DMS 273 treated with DMSO at 0.1 percent for 48 hours (cell line): Measurements from ENCODE around the gene DUOX1.

Source experiments
- DNase-seq: peaks from one replicate; lab custom pipeline; 2025; lab: John Stamatoyannopoulos, UW

DUOX1 gene

GRCh38 chr15:45143946-45144345, 14.2 kb downstream of the DUOX1 start:
- no peak for DNase-seq

- no peak for DNase-seq
Measured at GRCh38 chr15:45144775-45145174, 15.0 kb downstream of the DUOX1 start.

- DNase-seq, result no peak
Measured at GRCh38 chr15:45146405-45146804, 16.6 kb downstream of the DUOX1 start.

GRCh38 chr15:45147606-45148005, 17.8 kb downstream of the DUOX1 start:
- DNase-seq, result no peak

- no peak for DNase-seq
Measured at GRCh38 chr15:45148076-45149059, 18.6 kb downstream of the DUOX1 start.

GRCh38 chr15:45149060-45149459, 19.3 kb downstream of the DUOX1 start:
- no peak for DNase-seq

GRCh38 chr15:45150481-45150880, 20.7 kb downstream of the DUOX1 start:
- no peak for DNase-seq

- DNase-seq, result no peak
Measured at GRCh38 chr15:45150997-45151396, 21.2 kb downstream of the DUOX1 start.

- no peak for DNase-seq
Measured at GRCh38 chr15:45151998-45152828, 22.4 kb downstream of the DUOX1 start.

GRCh38 chr15:45155739-45156138, 25.9 kb downstream of the DUOX1 start:
- no peak for DNase-seq

- no peak for DNase-seq
Measured at GRCh38 chr15:45156744-45157455, 27.1 kb downstream of the DUOX1 start.

- no peak for DNase-seq
Measured at GRCh38 chr15:45157974-45158373, 28.2 kb downstream of the DUOX1 start.

GRCh38 chr15:45161666-45162065, 31.9 kb downstream of the DUOX1 start:
- DNase-seq, result no peak

- DNase-seq, result peak; percentile 69
Measured at GRCh38 chr15:45162771-45163507, 33.1 kb downstream of the DUOX1 start.

- no peak for DNase-seq
Measured at GRCh38 chr15:45163508-45163856, 33.7 kb downstream of the DUOX1 start.

- no peak for DNase-seq
Measured at GRCh38 chr15:45164914-45165313, 35.1 kb downstream of the DUOX1 start.

GRCh38 chr15:45165536-45165935, 35.7 kb downstream of the DUOX1 start:
- no peak for DNase-seq

- DNase-seq, result peak; percentile 26
Measured at GRCh38 chr15:45166834-45167630, 37.2 kb downstream of the DUOX1 start.

GRCh38 chr15:45167631-45168205, 37.9 kb downstream of the DUOX1 start:
- DNase-seq, result no peak

GRCh38 chr15:45168286-45168685, 38.5 kb downstream of the DUOX1 start:
- DNase-seq, result no peak
